Hepatocyte (in vitro differentiated cells): ENCODE results near the gene CLRN2.

Experiments used
- EZH2 ChIP-seq: fragments of 200-600 bp; sonication (generic); IDR thresholded peaks from 2 replicates; pipeline ENCODE4 v1.6.1; 2016; ENCODE audit warnings: antibody characterized with exemption, mild to moderate bottlenecking, borderline replicate concordance
- EZH2phosphoT487 ChIP-seq: fragments of 200-600 bp; sonication (generic); IDR thresholded peaks from one replicate; pipeline ENCODE4 v1.6.1; 2018; ENCODE audit warnings: antibody characterized with exemption, mild to moderate bottlenecking, low read depth, moderate library complexity; ENCODE audit not compliant: unreplicated experiment, severe bottlenecking
- TF ChIP-seq, protein P1 (sequence below): fragments of 200-600 bp; sonication (generic); IDR thresholded peaks from 2 replicates; pipeline ENCODE4 v1.5.1; 2016; ENCODE audit warnings: antibody characterized with exemption, mild to moderate bottlenecking; ENCODE audit not compliant: poor library complexity

GRCh38 chr4:17521595-17521994 is 6.6 kb downstream of the CLRN2 start:
- TF ChIP-seq EZH2 (no peak), EZH2phosphoT487 (no peak)
- TF ChIP-seq, protein P1, sequence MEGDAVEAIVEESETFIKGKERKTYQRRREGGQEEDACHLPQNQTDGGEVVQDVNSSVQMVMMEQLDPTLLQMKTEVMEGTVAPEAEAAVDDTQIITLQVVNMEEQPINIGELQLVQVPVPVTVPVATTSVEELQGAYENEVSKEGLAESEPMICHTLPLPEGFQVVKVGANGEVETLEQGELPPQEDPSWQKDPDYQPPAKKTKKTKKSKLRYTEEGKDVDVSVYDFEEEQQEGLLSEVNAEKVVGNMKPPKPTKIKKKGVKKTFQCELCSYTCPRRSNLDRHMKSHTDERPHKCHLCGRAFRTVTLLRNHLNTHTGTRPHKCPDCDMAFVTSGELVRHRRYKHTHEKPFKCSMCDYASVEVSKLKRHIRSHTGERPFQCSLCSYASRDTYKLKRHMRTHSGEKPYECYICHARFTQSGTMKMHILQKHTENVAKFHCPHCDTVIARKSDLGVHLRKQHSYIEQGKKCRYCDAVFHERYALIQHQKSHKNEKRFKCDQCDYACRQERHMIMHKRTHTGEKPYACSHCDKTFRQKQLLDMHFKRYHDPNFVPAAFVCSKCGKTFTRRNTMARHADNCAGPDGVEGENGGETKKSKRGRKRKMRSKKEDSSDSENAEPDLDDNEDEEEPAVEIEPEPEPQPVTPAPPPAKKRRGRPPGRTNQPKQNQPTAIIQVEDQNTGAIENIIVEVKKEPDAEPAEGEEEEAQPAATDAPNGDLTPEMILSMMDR: no peak
